ENCODE results near the gene STARD9. TPM values are rescaled to one million over a fixed set of nuclear protein-coding genes. Genes with fewer than 3 reads are reported as not detected.

Gene STARD9
- polyA plus RNA-seq, 3 donors, result 0.39 TPM; not detected in 2

DNA sequence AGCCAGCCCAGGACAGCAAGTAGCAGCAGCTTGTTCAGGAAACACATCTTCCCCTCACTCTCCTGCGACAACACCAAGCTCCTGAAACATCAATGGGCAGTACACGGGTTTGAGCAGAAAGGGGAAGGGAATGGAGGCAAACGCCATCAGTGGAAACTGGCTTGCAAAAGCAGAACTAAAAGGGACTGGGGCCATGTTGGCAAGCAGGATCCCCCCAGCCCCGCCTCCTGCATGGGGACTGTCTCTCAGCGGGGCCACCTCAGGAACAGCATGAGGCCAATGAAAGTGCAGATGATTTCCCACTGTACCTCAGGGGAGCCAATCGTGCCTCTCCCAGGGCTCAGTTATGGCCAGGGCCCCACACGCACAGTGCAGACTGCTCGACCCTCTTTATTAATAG lies 154.7 kb downstream of the STARD9 start:
- no peaks in the 10 kb centered on the region for H3K4me1 Mint-ChIP-seq
- H3K27ac Mint-ChIP-seq, result peak overlapping the region in 1 of 7 donors; percentile 19
- no peak overlapping the region for H3K9ac ChIP-seq (ENCODE audit: insufficient read depth, low read length, poor library complexity, severe bottlenecking)
- no peaks in the 10 kb centered on the region for H3K27me3 ChIP-seq (ENCODE audit: control insufficient read depth in 2 of 2, insufficient read depth in 2 of 2, low read length in 2 of 2)
- no peak overlapping the region for H3K27ac ChIP-seq (ENCODE audit: low read depth in 1 of 2, low read length in 2 of 2)
- no peak overlapping the region for H3K4me3 Mint-ChIP-seq
- intact Hi-C loops (cut with micrococcal nuclease), result loop anchor here in 1 of 2 donors (10.0 kb wide), 1 partner anchor 195 kb away; the partner anchor contains the start of gene TTBK2
- H3K9me3 ChIP-seq (replicated peaks in 1 of 2; ENCODE audit: control insufficient read depth in 1 of 2, insufficient read depth in 1 of 2, low read length in 2 of 2), result no peaks in the 10 kb centered on the region
- TF ChIP-seq, protein P1, sequence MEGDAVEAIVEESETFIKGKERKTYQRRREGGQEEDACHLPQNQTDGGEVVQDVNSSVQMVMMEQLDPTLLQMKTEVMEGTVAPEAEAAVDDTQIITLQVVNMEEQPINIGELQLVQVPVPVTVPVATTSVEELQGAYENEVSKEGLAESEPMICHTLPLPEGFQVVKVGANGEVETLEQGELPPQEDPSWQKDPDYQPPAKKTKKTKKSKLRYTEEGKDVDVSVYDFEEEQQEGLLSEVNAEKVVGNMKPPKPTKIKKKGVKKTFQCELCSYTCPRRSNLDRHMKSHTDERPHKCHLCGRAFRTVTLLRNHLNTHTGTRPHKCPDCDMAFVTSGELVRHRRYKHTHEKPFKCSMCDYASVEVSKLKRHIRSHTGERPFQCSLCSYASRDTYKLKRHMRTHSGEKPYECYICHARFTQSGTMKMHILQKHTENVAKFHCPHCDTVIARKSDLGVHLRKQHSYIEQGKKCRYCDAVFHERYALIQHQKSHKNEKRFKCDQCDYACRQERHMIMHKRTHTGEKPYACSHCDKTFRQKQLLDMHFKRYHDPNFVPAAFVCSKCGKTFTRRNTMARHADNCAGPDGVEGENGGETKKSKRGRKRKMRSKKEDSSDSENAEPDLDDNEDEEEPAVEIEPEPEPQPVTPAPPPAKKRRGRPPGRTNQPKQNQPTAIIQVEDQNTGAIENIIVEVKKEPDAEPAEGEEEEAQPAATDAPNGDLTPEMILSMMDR (IDR thresholded peaks at IDR 0.05), result no peak
- H3K79me2 ChIP-seq (ENCODE audit: insufficient read depth, low read length), result no peaks in the 10 kb centered on the region
- no peaks in the 10 kb centered on the region for H4K20me1 ChIP-seq (ENCODE audit: insufficient read depth, low read length)
- DNase-seq, result no peak
- H3K27me3 Mint-ChIP-seq (ENCODE audit: low read depth in 3 of 3), result peaks cover 0 to 1% (median 0%) of the 10 kb centered on the region in 3 donors
- no peaks in the 10 kb centered on the region for H3K4me1 ChIP-seq (ENCODE audit: control insufficient read depth in 1 of 2, insufficient read depth in 2 of 2, low read length in 2 of 2)
- no peak overlapping the region for H3K4me2 ChIP-seq (replicated peaks; ENCODE audit: extremely low read depth, low read length, poor library complexity, severe bottlenecking)
- peaks cover 84 to 98% of the 10 kb centered on the region in 2 donors for H3K36me3 Mint-ChIP-seq
- no peaks in the 10 kb centered on the region for H3K9me3 Mint-ChIP-seq
- H2AFZ ChIP-seq (ENCODE audit: insufficient read depth, low read depth, low read length, poor library complexity, severe bottlenecking), result no peak overlapping the region
- peaks cover 91 to 96% of the 10 kb centered on the region in 2 donors for H3K36me3 ChIP-seq (replicated peaks in 1 of 2; ENCODE audit: control insufficient read depth in 1 of 2, insufficient read depth in 2 of 2, low read length in 2 of 2)
- WGBS (ENCODE audit: insufficient coverage), result 68% methylated on average over 7 of the region's 8 CpGs
- H3K4me3 ChIP-seq (replicated peaks in 1 of 3; ENCODE audit: low read depth in 2 of 3, low read length in 3 of 3), result no peak overlapping the region

- H3K27ac Mint-ChIP-seq, result no peak overlapping the region
- no peak for DNase-seq
- Histone ChIP-seq H3K4me3 (replicated peaks in 1 of 3; ENCODE audit: low read depth in 2 of 3, low read length in 3 of 3) (no peak overlapping the region), H3K27me3 (ENCODE audit: control insufficient read depth in 2 of 2, insufficient read depth in 2 of 2, low read length in 2 of 2) (no peaks in the 10 kb centered on the region), H3K9ac (ENCODE audit: insufficient read depth, low read length, poor library complexity, severe bottlenecking) (no peak overlapping the region), H3K4me1 (ENCODE audit: control insufficient read depth in 1 of 2, insufficient read depth in 2 of 2, low read length in 2 of 2) (peaks cover 0 to 2% of the 10 kb centered on the region in 2 donors), H2AFZ (ENCODE audit: insufficient read depth, low read depth, low read length, poor library complexity, severe bottlenecking) (no peak overlapping the region), H3K4me2 (replicated peaks; ENCODE audit: extremely low read depth, low read length, poor library complexity, severe bottlenecking) (no peak overlapping the region), H3K27ac (ENCODE audit: low read depth in 1 of 2, low read length in 2 of 2) (no peak overlapping the region), H3K79me2 (ENCODE audit: insufficient read depth, low read length) (peaks cover 3% of the 10 kb centered on the region), H4K20me1 (ENCODE audit: insufficient read depth, low read length) (no peaks in the 10 kb centered on the region), H3K36me3 (replicated peaks in 1 of 2; ENCODE audit: control insufficient read depth in 1 of 2, insufficient read depth in 2 of 2, low read length in 2 of 2) (peaks cover 88 to 95% of the 10 kb centered on the region in 2 donors), H3K9me3 (replicated peaks in 1 of 2; ENCODE audit: control insufficient read depth in 1 of 2, insufficient read depth in 1 of 2, low read length in 2 of 2) (no peaks in the 10 kb centered on the region)
- intact Hi-C loops (cut with micrococcal nuclease), result loop anchor here in 1 of 2 donors (10.0 kb wide), 1 partner anchor 194 kb away; the partner anchor contains the start of gene TTBK2
- TF ChIP-seq, protein P1 (IDR thresholded peaks at IDR 0.05), result no peak
- peaks cover 80 to 94% of the 10 kb centered on the region in 2 donors for H3K36me3 Mint-ChIP-seq
- H3K9me3 Mint-ChIP-seq, result no peaks in the 10 kb centered on the region
- peaks cover 3% of the 10 kb centered on the region for H3K4me1 Mint-ChIP-seq
- peaks cover 0 to 1% (median 0%) of the 10 kb centered on the region in 3 donors for H3K27me3 Mint-ChIP-seq (ENCODE audit: low read depth in 3 of 3)
- WGBS (ENCODE audit: insufficient coverage), result 100% methylated on average over 12 of the region's 14 CpGs
- no peak overlapping the region for H3K4me3 Mint-ChIP-seq
Measured at GRCh38 chr15:42730536-42730935, 155.1 kb downstream of the STARD9 start.
